CD4-positive, alpha-beta T cell treated with Interleukin-4 for 4 hours (primary cell): Measurements from ENCODE around the gene EIF5A2.

Experiments
- DNase-seq: peaks from one replicate; pipeline ENCODE4 v3.0.0-alpha.2; 2020

EIF5A2 gene

DNA sequence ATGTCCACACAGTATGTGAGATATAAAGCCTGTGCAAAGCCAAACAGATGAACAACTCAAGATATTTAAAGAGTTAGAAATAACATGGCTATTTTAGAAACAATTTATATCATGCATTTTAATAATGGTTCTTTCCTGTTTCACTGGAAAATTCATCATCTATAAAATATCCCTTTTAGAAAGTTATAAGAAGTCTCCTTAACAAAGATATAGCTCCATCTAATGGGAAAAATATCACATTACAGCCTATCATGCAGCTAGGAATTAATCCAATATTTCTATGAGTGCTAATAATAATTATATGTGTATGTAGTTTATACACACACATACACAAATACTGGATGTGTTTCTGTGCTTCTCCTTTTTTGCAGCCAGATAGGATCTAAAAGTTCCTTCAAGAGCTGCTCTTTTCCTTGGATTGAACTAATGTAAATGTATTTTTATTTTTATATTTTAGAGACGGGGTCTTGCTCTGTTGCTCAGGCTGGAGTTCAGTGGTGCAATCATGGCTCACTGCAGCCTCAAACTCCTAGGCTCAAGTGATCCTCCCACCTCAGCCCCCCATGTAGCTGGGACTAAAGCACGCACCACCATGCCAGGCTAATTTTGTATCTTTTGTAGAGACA lies 60.0 kb downstream of the EIF5A2 start:
- no peak for DNase-seq

DNA sequence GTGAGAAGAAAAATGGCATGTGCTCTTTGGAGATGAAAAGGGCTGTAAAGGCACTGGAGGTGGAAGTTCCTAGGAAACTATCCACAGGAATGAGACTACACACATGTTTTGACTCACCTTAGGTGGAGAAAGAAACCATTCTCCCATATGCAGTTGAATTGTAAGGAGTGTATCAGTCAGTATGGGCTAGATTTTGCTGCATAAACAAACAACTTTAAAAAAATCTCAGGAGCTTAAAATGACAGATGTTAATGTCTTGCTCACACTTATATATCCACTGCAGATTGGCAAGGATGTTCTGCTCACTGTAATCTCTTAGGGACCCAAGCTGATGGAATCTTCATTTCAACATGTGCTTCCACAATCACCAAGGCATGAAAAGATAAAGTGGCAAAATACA lies 64.1 kb downstream of the EIF5A2 start:
- DNase-seq: no peak

DNA sequence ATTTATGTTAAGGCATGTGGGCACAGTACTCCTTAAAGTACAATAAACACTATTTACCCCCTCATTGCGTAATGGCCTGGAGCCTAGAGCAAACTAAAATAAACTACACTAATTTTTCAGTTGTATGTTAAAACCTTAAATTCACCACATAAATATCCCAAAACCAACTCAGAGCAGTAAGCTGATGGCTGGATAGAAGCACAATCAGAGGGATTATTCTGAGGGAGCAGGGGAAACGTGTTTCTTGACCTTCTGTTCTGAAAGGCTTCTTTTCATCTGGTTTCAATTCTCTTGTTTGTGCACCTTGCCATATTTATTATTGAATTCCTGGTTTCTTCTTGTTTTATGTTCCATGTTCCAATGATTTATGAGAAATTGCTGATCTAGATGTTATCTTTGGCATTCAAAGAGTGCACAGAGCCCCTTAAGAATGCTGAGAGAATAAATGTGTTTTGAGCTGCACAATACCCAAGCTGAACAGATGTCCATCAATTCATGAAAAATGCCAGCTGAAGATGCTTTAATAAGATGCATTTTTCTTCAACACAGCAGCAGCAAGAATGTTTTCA lies 68.1 kb downstream of the EIF5A2 start:
- DNase-seq: no peak

DNA sequence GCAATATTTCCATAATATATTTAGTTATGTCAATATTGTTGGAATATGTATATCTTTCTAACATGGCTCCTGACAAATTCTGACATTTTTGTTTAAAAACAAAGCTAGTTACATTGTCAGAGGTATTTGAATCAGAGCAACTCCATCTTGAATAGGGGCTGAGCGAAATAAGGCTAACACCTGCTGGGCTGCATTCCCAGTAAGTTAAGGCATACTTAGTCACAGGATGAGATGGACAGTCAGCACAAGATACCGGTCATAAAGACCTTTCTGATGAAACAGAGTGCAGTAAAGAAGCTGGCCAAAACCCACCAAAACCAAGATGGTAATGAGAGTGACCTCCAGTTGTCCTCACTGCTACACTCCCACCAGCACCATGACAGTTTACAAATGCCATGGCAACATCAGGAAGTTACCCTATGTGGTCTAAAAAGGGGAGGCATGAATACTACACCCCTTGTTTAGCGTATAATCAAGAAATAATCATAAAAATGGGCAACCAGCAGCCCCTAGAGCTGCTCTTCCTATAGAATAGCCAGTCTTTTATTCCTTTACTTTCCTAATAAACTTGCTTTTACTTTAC lies 68.8 kb downstream of the EIF5A2 start:
- no peak for DNase-seq
